HuH-7 (cell line): ENCODE data around the gene EYA4.

ENCODE experiments used
- DNase-seq: peaks from one replicate; pipeline ENCODE4 v3.0.0; 2011; ENCODE audit warnings: low spot score

Gene EYA4, protein sequence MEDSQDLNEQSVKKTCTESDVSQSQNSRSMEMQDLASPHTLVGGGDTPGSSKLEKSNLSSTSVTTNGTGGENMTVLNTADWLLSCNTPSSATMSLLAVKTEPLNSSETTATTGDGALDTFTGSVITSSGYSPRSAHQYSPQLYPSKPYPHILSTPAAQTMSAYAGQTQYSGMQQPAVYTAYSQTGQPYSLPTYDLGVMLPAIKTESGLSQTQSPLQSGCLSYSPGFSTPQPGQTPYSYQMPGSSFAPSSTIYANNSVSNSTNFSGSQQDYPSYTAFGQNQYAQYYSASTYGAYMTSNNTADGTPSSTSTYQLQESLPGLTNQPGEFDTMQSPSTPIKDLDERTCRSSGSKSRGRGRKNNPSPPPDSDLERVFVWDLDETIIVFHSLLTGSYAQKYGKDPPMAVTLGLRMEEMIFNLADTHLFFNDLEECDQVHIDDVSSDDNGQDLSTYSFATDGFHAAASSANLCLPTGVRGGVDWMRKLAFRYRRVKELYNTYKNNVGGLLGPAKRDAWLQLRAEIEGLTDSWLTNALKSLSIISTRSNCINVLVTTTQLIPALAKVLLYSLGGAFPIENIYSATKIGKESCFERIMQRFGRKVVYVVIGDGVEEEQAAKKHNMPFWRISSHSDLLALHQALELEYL

DNA sequence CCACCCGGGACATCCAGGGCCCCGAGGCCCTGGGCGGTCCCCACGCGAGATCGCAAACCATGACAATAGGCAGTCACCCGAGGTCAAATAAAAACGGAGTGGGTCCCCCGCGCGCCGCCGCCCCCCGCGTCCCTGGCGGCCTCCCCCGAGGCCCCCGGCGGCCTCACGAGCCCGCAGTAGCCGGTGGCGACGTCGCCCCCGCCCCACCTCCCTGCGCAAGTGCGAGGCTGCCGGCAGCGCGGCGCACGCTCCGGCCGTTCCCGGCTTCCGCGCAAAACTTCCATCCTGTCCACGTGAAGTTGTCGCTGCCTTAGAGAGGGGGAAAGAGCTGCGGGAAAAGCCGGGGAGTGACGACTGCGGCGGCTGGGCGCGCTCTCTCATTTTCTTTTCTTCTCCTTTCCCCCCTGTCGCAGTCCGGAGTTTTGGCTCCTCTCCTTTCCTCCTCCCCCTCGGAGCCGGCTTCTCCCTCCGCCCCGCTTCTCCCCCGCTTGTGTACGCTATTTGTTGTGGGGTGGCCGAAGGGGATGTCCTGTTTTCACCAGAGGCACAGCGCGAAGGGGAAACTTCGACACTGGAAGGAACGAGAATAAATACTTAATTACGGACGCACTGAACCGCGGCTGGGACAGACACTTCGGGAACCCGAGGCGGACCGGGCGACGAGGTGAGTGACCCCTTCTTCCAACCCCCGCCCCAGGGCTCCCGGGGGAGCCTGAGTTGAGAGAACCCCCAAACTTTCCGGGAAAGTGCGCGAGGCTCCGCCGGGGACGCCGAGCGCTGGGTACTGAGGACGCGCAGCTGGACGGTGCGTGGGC is at the start of gene EYA4:
Gene EYA4, plus strand, starts transcription at position 272 of the 815 bp plus-strand sequence. CDS start 33,424 bp downstream, outside the sequence.
- DNase-seq, result peak; percentile 75

DNA sequence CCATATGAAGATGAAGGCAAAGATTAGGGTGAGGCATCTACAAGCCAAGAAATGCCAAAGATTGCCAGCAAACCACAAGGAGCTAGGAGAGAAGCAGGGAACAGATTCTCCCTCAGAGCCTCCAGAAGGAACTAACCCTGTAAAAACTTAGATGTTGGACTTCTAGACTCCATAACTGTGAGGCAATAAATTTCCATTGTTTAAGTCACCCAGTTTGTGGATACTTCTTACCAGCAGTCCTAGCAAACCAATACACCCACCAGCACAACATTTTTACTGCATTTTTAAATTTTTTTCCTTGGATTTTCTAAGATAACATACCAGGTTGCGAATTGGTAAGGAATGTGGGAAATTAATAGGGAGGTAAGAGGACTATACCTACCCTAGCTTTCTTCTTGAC is 47.8 kb upstream of the EYA4 start:
- no peak for DNase-seq

GRCh38 chr6:133198725-133199124 is 42.4 kb upstream of the EYA4 start:
- DNase-seq, result no peak

DNA sequence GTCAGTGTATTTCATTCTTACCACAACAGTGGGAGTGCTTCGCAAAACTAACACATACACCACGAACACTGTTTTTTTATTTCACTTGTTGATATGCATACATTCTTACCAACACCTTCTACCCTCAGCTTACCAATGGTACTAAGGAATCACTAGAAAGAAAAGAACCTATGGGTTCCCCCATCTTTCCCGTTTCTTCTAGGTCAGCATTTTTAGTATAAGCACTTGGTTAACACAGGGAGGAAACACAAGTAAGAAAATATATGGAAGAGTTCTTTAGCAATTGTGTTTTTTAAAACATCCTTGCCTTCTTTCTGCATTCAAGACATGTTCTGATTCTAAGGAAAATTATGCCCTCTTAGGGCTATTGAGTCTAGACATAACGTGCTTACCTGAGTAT is 39.9 kb upstream of the EYA4 start:
- DNase-seq, result no peak

DNA sequence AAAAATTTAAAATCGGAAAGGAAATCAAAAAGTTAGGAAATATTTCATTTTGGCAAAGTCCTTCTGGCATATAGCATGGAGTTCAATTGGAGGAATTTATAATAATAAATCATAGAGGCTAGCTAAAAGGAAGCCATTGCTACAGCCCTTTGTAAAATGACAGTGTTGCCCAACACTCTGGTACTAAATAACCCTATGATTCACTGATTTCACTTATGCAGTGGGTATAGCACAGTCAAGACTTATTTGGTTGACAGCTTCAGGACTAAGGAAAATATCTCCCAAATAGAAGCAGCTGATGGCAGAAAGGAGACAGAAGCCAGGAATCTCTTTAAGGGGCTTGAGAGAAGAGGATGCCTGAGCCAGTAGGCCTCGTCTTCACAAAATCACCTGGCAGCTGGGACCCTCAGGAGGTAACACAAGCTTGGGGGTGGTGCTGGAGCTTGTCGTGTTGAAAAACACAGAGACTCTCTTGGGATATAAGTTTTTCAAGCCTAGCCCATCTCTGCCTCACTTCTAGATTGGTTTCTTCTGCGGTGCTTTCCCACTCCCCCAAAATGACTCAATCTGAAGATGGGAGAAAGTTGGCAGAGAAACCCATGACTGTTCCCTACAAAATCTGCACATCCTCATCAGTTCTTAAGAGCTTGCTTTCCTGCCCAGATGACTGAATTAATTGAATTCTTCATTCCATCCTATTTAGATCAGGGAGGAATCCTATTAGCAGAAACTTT is 38.4 kb upstream of the EYA4 start:
- no peak for DNase-seq

DNA sequence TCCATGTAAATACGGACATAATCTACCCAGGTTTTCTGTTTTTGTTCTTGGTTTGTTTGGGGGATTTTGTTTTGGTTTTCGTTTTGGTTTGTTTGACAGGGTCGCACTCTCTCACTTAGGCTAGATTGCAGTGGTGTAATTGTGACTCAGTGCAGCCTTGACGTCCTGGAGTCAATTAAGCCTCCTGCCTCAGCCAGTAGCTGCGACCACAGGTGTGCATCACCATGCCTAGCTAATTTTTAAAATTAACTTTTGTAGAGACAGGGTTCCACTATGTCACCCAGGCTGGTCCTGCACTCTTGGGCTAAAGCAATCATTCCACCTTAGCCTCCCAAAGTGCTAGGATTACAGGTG is 37.8 kb upstream of the EYA4 start:
- DNase-seq, result no peak

GRCh38 chr6:133205304-133205703 is 35.9 kb upstream of the EYA4 start:
- DNase-seq, result no peak

DNA sequence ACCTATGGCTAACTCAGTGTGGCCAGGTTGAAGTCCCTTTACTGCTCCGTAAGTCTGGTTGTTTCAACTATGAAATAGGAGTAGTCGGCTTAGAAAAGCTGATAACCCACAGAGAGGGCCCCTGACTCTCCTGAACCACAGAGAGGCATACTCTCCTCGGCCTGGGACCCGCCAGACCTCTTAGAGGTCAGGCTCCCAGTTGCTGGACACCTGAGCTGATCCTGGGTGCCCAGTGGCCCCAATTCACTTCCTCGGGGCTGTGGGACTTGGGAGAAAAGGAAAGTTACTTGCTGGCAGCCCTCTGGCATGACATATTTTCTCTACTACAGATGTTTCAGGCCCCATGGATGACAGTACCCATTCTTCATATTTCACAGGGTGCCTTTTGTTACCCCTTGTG is 34.2 kb upstream of the EYA4 start:
- peak; percentile 23 for DNase-seq

DNA sequence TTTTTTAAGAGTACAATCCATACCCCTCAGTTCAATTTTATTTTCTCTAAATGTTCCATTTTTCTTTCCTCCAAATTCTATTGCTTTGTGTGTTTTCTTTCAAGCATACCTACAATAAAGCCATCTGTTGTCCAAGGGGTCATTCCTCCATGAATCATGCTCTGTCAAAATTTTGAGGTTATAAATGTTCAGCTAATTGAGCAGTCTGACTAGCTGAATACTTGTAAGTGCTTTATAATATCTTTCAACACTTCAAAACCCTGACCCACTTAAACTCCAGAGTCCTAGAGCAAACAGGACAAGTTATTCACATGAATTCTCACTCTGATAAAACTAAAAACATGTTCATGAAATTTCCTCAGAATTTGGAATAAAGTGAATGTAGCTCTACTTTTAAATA is 33.4 kb upstream of the EYA4 start:
- DNase-seq, result no peak

GRCh38 chr6:133208183-133208755 is 32.9 kb upstream of the EYA4 start:
- no peak for DNase-seq

- no peak for DNase-seq
Observed at GRCh38 chr6:133214267-133214666, 26.9 kb upstream of the EYA4 start.

DNA sequence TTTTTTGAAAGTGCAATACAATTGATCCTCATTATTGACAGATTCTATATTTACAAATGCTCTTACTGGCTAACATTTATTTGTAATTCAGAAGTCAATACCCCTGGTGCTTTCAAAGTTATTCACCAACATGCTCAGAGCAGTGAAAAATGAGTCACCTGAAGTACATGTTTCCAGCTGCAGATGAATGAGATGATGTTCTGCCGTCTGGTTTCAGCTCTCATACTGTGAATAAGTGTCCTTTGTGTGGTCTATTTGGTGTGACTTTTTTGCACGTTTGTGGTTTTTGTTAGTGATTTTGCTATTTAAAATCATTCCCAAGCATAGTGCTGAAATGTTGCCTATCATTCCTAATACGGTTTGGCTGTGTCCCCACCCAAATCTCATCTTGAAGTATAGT is 22.3 kb upstream of the EYA4 start:
- no peak for DNase-seq

- no peak for DNase-seq
Observed at GRCh38 chr6:133223452-133224029, 17.6 kb upstream of the EYA4 start.

GRCh38 chr6:133225560-133225959 is 15.6 kb upstream of the EYA4 start:
- DNase-seq, result no peak

DNA sequence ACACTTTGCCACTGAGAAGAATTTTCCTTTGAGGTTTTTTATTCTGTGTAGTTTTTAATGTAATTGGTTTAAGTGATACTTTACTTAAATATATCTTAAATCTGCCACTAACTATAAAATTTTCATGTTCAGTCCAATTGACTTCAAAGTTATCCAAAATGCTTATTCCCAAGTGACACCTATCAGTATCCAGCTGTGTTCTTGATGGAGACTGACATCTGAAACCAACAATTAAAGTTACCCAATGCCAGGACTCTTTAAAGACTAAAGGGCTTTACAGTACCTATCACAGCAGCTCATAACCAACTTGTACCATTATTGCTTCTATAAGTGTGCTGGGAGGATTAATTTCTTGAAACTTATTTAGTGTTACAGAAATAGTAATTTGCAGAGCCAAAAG is 13.8 kb upstream of the EYA4 start:
- DNase-seq, result no peak

DNA sequence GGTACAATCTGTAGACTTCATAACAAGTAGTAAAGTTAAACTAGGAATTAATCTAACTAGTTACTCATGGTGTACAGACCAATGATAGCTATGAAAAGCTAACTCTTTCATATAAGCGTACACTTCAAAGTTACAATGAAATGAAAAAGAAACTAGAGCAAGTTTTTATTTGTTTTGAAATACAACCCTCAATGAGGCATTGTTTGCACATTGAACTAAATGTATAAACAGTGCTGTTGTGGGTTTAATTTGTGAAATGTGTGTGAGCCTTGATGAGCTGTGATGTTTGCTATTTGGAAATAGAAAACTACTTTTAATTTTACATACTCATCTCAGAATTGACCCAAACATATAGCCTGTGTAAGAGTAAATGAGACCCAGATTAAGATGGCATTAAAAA is 11.1 kb upstream of the EYA4 start:
- no peak for DNase-seq

- DNase-seq, result no peak
Observed at GRCh38 chr6:133235221-133235620, 5.9 kb upstream of the EYA4 start.

DNA sequence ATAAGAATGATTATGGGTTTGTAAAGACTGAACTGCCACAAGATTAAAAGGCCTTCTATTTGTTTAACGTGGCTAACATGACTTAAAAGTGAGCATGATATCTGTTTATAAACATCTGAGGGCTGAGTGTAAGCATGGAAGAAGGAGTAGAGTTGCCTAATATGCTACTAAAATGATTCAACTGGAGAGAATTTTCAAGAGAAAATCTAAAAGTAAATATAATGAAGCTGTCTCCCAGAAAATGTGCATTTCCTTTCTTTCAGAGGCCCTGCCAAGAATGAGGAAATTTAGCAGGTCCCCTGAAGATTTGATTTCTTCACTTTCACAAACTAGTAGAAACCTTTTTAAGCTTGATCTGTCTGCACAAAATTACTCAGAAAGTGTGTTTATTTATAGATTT is 4.2 kb upstream of the EYA4 start:
- DNase-seq, result no peak

- DNase-seq, result peak; percentile 82
Observed at GRCh38 chr6:133240511-133241085, 559 bp upstream of the EYA4 start.

DNA sequence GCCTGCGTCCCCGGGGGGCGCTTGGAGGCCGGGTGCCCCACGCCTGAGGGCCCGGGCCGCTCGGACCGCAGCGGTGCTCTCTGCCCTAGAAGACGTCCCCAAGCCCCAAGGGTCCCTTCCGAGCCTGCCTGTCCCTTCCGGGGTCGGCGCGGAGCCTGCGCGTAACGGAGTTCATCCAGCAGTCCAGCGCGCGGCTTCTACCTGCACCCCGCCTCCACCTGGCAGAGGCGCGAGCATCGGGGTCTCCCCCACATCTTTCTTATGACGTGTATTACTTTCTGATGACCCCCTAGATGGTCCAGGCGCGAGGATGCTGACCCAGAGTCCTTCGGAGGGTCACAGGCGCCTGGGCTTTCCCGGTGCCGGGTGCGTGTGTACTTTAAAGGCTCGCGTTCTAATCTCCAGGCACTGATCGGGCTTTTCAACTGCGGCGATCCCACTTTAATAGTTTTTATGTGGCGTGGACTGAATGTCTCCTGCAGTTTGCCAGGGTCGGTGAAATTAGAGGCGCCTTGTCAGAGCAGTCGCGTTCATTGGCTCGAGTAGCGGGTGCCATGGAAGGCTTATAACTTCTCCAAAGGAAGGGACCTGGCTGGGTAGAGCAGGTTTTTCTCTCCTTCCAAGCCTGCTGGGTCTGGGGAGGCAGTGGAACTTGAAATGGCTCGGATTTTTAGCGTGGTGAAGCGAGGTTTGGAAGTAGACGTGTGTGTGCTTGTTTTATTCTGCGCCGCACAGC is 912 bp downstream of the EYA4 start:
- DNase-seq, result peak; percentile 47
